Lung (tissue), 12 donors: Measurements from ENCODE around the gene COL1A2. TPM values are rescaled to one million over a fixed set of nuclear protein-coding genes. Genes with fewer than 3 reads are reported as not detected.

Source experiments
- ATAC-seq: fragments of 200-7000 bp; cut with Tn5 transposase; one replicate; pipeline ENCODE4 v1.9.1; 2020; ENCODE audit warnings: moderate number of reproducible peaks; ENCODE audit not compliant: insufficient read depth, low FRiP score
- DNase-seq, 3 donors: peaks; one replicate each; pipeline ENCODE4 v3.0.0-alpha.2; 2013 to 2017
- H3K27ac ChIP-seq, 2 donors: one replicate each; pipeline ENCODE4 v1.5.1; 2013; ENCODE audit warnings: mild to moderate bottlenecking in 2 of 2, moderate library complexity in 2 of 2, control low read depth in 1 of 2, inconsistent platforms in 1 of 2, low read depth in 1 of 2, low read length in 1 of 2
- H3K27me3 ChIP-seq, 3 donors: one replicate each; pipeline ENCODE4 v1.5.1; 2013; ENCODE audit warnings: low read length in 2 of 3; ENCODE audit not compliant: control insufficient read depth in 3 of 3, insufficient read depth in 3 of 3
- H3K36me3 ChIP-seq, 4 donors: one replicate each; pipeline ENCODE4 v1.5.1; 2013; ENCODE audit warnings: low read length in 4 of 4, mild to moderate bottlenecking in 1 of 4, moderate library complexity in 1 of 4; ENCODE audit not compliant: control insufficient read depth in 4 of 4, insufficient read depth in 4 of 4
- H3K4me1 ChIP-seq, 5 donors: one replicate each; pipeline ENCODE4 v1.5.1; 2013; ENCODE audit warnings: low read length in 5 of 5, mild to moderate bottlenecking in 2 of 5, moderate library complexity in 1 of 5; ENCODE audit not compliant: control insufficient read depth in 5 of 5, insufficient read depth in 5 of 5
- H3K4me3 ChIP-seq: one replicate; pipeline ENCODE4 v1.5.1; 2013; ENCODE audit warnings: mild to moderate bottlenecking, control low read depth, moderate library complexity
- H3K9ac ChIP-seq, 2 donors: one replicate each; pipeline ENCODE4 v1.5.1; 2013; ENCODE audit warnings: low read length in 2 of 2, control low read depth in 1 of 2; ENCODE audit not compliant: insufficient read depth in 1 of 2
- H3K9me3 ChIP-seq, 4 donors: one replicate each; pipeline ENCODE4 v1.5.1; 2013; ENCODE audit warnings: low read length in 3 of 4, mild to moderate bottlenecking in 1 of 4, moderate library complexity in 1 of 4; ENCODE audit not compliant: control insufficient read depth in 4 of 4, insufficient read depth in 3 of 4
- WGBS, 2 donors: extraction: QIAGEN DNeasy Blood & Tissue Kit; methylation state at CpG; one replicate each; pipeline ENCODE4 v1.1.7; 2013; 5-methylcytosine and 5-hydroxymethylcytosine counted together
- polyA plus RNA-seq, 2 donors: library from polyadenylated mRNA; stranded (reverse); fragments of 200-250 nt; gene quantifications; one replicate each; pipeline ENCODE4 v1.2.1, GENCODE V29; 2013
- total RNA-seq, 2 donors: library from RNA; depleted of rRNA in 1 of 2; stranded (reverse); fragments of >200 nt in 1 of 2; gene quantifications; one replicate each; pipeline ENCODE4 v1.2.1, GENCODE V29; 2014 to 2021
- TF ChIP-seq, protein P1 (sequence below): IDR thresholded peaks from 2 replicates; pipeline ENCODE4 v1.5.1; 2012; ENCODE audit warnings: mild to moderate bottlenecking; ENCODE audit errors: control extremely low read depth, extremely low read depth
- donor health status: control.
- donor health status: control.
- donor health status: Bipolar disorder and iron deficiency.
- donor health status: healthy.
- donor health status: DM: yes; HTN: yes; CAD: no.

COL1A2 gene
- total and polyA plus RNA-seq, 4 donors = 66.3 to 1,768 (median 336) TPM

DNA sequence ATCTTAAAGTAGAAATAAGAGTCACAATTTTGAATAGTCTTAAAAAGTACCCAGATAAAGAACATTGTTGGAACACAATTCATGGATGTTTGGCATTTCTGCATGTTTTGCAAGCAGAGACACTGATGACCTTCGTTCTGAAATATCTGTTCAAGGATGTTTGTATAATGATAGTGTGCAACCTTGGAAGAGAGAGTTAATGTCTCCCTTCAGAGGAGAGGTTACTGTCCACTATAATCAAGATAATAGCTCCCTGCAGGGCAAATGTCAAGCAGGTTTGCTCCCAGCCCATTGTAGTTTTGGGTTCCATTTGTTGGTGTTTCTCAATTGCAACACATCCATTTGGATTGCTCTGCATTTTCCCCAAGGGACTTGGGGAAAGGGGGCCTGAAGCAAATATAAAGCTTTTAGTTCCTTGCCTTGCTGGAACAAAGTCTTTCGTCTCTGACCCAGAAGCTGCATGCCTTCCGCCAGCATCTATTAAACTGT, 45.2 kb downstream of the COL1A2 start:
- WGBS, 2 donors = 71 to 78% methylated on average over 3 of the region's 3 CpGs
- Histone ChIP-seq H3K36me3 (no peaks in the 10 kb centered on the region), H3K27me3 (no peaks in the 10 kb centered on the region), H3K9ac (no peak overlapping the region), H3K27ac (no peak overlapping the region), H3K4me3 (no peak overlapping the region), H3K9me3 (no peaks in the 10 kb centered on the region), H3K4me1 (peaks cover 0 to 3% (median 0%) of the 10 kb centered on the region in 5 donors)
- TF ChIP-seq, protein P1, sequence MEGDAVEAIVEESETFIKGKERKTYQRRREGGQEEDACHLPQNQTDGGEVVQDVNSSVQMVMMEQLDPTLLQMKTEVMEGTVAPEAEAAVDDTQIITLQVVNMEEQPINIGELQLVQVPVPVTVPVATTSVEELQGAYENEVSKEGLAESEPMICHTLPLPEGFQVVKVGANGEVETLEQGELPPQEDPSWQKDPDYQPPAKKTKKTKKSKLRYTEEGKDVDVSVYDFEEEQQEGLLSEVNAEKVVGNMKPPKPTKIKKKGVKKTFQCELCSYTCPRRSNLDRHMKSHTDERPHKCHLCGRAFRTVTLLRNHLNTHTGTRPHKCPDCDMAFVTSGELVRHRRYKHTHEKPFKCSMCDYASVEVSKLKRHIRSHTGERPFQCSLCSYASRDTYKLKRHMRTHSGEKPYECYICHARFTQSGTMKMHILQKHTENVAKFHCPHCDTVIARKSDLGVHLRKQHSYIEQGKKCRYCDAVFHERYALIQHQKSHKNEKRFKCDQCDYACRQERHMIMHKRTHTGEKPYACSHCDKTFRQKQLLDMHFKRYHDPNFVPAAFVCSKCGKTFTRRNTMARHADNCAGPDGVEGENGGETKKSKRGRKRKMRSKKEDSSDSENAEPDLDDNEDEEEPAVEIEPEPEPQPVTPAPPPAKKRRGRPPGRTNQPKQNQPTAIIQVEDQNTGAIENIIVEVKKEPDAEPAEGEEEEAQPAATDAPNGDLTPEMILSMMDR = no peak
- ATAC-seq (no peak), DNase-seq (no peak)

DNA sequence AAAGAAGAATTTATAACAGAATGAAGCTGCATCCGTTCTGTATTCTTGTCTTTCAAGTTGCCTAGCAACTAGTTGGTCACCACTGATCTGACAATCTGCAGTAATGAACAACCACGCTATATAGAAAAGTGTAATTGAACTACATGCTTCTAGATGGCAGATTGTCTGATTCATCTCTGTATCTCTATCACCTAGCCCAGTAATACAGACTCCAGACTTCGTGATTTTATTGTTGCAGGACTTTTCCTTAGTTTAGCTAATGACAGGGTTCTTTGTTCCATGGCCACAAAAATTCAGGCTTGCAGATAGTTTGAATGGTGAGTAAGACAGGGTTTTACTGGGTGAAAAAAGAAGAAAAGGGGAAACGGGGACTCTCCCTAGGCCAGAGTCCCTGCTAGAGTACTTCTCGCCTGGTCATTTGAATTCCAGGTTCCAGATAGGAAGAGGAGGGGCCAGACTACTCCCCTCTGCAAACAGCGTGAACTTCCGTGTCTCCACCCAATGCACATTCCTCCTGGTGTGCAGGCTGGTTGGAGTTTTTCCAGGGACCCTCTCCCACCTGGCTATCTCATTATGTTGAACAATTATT, 45.9 kb downstream of the COL1A2 start:
- no peak for ATAC-seq
- H3K9me3 ChIP-seq = no peaks in the 10 kb centered on the region
- H3K36me3 ChIP-seq = no peaks in the 10 kb centered on the region
- DNase-seq = no peak
- H3K27me3 ChIP-seq = no peaks in the 10 kb centered on the region
- H3K4me1 ChIP-seq = peaks cover 0 to 3% (median 0%) of the 10 kb centered on the region in 5 donors
- 65 to 75% methylated on average over 7 of the region's 7 CpGs for WGBS, 2 donors
- TF ChIP-seq, protein P1 = no peak
- no peak overlapping the region for H3K9ac ChIP-seq
- H3K4me3 ChIP-seq = no peak overlapping the region
- no peak overlapping the region for H3K27ac ChIP-seq

DNA sequence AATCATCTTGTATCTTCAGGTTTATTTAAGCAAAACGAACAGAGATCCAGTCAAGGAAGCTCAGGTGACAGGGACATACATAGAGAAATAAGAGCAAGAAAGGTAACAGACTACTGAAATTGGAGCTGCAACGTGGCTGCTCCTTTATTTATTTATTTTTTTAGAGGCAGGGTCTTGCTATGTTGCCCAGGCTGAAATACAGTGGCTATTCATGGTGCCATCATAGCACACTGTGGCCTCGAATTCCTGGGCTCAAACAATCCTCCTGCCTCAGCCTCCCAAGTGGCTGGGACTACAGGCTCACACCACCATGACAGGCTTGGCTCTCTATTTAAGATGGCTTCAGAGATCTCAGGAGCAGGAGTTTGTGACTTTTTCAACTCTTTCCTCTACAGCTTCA, 46.4 kb downstream of the COL1A2 start:
- Histone ChIP-seq H3K36me3 (no peaks in the 10 kb centered on the region), H3K27me3 (no peaks in the 10 kb centered on the region), H3K4me3 (no peak overlapping the region), H3K27ac (no peak overlapping the region), H3K4me1 (peaks cover 0 to 2% (median 0%) of the 10 kb centered on the region in 5 donors), H3K9ac (no peak overlapping the region), H3K9me3 (no peaks in the 10 kb centered on the region)
- WGBS, 2 donors = 76 to 79% methylated on average over 3 of the region's 3 CpGs
- ATAC-seq (no peak), DNase-seq (no peak)
- TF ChIP-seq, protein P1 = no peak

DNA sequence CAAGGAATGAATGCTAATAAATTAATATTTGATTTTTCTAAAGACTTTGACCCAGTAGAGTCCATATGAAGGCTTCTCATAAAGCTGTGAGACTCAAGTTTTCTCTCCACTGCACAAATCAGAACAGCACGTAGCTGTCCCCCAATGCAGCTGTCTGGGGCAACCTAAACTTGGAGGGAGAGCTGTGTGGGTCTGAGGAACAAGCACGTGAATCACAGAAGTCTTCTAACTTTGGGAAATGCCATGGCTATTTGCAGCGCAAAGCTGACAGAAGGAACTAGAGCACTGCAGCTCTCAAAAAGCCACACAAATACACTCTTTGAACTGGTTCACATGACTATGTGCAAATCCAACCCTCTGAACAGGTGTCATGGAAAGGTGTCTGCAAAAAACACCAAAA, 47.9 kb downstream of the COL1A2 start:
- ATAC-seq = no peak
- WGBS, 2 donors = 89 to 90% methylated on average over 3 of the region's 3 CpGs
- Histone ChIP-seq H3K9ac (no peak overlapping the region), H3K4me3 (no peak overlapping the region), H3K27me3 (no peaks in the 10 kb centered on the region), H3K36me3 (no peaks in the 10 kb centered on the region), H3K4me1 (no peaks in the 10 kb centered on the region), H3K9me3 (no peaks in the 10 kb centered on the region), H3K27ac (no peak overlapping the region)
- TF ChIP-seq, protein P1 = no peak
- no peak for DNase-seq
